Glomerular visceral epithelial cell (primary cell): ENCODE data around the gene ZBTB3.
"Not testable (repeated sequence)": the region's sequence is repeated elsewhere in the genome, so short reads cannot be mapped to it uniquely, and the experiment has no call there.

Source experiments
- DNase-seq: peaks from one replicate; pipeline ENCODE4 v3.0.0-alpha.2; 2016; ENCODE audit errors: extremely low spot score

ZBTB3 gene

DNA sequence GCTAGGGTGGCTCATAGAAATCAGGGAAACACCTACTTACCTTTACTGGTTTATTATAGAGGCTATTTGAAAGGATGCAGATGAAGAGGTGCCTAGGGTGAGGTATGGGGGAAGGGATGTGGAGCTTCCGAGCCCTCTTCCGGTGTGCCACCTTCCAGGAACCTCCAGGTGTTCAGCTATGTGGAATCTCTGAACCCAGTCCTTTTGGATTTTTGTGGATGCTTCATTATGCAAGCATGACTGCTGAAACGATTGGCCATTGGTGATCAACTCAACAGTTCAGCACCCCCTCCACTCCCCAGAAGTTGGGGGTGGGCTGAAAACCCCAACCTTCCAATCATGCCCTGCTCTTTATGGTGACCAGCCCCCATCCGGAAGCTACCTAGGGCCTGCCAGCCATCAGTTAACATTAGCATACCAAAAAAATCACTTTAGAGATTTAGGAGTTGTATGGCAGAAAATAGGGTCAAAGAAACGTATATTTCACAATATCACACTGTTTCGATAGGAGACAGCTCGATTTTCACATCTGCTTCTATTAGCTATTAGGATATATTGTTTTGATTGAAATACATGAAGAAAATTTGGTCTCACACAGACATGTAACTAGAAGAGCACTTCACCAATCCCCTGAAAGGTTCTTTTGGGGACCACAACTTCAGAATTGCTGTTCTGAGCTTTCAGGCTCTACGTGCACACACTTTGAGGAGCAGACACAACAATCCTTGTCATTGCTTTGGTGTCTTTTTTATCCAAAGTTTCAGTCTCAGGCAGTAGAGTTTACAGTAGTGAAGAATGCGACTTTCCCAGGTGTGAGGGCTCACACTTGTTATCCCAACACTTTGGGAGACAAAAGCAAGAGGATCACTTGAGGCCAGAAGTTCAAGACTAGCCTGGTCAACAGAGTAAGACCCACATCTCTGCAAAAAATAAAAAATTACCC, 4.2 kb upstream of the ZBTB3 start:
- DNase-seq: no peak

DNA sequence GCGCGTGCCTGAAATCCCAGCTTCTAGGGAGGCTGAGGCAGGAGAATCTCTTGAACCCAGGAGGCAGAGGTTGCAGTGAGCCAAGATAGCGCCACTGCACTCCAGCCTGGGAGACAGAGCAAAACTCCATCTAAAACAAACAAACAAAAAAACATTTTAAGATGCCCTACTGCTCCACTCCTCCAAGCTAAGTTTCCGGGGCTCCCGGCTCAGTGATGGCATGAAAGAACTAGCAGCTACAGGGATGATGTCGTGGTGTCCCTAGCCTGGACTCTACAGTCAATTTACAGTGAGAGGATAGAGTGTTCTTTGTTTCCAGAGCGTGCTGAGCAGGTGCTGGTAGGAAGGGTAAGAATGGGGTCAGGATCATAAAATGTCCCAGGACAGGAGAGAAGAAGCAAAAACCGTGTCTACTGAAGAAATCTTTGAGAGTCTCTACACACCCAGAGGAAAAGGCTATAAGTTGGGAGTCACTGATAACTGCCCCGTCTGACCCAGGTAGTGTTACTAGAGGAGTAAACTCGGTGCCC, 1.2 kb upstream of the ZBTB3 start:
- DNase-seq: no peak

DNA sequence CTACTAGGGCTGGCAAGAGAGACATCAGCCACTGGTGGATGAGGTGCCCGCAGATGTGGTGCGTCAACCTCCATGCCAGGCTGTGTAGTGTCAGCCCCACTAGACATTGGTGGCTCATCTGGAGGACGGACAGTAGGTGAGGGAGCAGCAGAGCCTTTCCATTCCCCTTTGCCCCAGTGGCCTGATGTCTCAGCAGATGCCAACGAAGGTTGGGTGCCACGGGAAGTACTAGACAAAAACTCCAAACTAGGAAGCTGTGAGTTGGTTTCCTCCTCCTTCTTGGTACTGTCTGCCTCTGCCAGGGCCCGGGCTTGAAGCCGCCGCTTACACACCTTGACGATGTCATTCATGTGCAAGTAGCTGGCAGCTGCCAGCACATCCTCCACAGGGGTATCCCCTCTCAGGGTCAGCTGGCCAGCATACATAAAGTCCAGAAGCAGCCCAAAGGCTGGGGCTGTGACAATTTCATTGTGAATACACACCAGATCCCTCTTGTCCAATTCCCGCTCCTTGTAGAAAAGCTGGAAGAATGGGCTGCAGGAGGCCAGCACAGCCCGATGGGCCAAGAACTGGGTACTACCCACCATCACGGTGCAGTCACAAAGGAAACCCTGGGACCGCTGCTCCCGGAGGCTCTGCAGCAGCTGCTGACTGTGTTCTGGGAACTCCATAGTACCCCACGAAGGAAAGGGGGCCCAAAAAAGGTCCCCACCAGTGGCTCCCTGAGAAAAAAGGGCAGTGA, 795 bp downstream of the ZBTB3 start:
- no peak for DNase-seq

DNA sequence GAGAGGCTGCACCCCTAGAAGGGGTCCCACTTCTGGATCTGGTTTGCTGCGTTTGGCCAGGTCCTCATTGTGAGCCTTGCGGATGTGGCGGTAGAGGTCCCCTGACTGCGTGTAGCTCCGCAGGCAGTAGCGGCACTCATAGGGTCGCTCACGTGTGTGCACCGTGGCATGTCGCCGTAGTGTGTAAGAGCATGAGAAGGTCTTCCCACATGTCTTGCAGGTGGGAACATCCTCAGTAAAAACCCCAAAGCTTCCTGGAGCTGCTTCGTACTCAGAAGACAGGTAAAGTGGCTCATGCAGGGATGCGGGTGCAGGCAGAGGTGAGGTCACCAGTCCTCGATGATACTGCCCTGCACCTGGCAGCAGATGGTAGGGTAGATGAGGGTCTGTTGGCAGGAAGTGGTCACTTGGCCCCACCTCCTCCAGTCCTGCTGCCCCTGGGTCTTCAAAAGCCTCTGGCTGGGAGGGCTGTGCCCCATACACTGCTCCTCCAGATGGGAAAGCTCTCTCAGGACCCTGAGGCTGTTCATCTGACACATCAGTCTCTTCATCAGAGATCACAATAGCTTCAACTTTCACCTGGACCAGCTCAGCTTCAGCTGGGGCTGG, 1.7 kb downstream of the ZBTB3 start:
- DNase-seq: no peak

DNA sequence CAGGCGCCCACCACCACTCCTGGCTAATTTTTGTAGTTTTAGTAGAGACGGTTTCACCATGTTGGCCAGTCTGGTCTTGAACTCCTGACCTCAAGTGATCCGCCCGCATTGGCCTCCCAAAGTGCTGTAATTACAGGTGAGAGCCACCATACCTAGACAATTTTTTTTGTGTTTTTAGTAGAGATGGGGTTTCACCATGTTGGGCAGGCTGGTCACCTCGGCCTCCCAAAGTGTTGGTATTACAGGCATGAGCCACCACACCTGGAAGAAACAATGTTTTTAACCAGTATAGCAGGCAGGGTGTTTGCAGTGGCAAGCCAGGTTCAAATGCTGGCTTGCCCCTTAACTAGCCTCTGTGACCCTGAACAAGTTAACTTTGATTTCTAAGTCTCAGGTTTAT, 4.0 kb downstream of the ZBTB3 start:
- DNase-seq: not testable (repeated sequence)

DNA sequence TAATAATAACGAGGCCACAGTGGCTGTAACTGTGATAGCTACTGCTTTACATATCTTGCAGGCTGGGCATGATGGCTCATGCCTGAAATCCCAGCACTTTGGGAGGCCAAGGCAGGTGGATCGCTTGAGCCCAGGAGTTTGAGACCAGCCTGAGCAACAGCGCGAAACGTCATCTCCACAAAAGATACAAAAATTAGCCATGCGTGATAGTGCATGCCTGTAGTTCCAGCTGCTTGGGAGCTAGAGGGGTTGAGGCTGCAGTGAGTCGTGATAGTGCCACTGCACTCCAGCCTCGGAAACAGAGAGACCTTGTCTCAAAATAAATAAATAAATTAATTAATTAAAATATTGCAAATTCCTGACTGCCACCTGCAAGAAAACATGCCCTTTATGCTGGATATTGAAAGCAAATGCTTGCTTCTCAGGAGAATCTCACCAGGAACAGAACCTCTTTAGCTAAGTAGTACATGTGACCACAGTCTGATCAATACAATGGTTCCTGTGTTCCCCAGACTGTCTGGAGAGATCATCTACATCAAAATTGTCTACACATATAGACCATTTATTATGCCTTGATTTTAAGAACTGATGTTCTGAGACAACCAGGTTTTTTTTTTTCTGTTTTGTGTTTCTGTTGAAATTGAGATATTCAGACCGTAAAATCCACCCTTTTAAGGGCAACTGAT, 6.3 kb downstream of the ZBTB3 start:
- no peak for DNase-seq

DNA sequence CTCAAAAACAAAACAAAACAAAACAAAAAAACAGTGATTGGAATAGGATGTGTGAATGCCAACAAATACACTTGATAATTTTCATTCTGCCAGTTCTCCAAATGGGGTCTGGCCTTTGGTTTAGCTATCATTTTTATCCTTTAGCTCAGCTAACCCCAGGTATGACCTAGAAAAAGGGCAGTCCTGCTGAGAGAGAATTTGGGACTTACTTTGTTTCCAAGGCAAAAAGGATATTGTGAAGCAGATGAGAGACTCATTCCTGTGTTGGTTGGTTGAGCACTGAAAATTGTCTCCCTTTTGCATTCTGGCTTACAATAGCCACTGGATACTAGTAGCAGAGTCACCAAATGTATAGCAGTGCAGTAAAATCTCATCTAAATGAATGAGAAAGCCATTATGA, 16.8 kb downstream of the ZBTB3 start:
- no peak for DNase-seq

DNA sequence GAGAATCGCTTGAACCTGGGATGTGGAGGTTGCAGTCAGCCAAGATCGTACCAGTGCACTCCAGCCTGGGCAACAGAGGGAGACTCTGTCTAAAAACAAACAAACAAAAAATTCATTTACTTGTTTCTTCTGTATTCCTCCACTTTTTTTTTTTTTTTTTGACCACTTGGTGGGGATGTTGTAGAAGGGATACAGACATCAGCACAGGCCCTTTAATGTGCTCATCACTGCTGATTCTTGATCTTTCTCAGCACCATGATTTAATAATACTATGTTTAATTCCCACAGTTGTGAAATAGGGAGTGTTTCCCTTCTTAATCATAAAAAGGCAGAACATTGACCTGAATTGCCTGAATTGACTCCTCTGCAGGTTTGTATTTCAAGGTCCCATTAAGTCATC, 21.1 kb downstream of the ZBTB3 start:
- DNase-seq: no peak

DNA sequence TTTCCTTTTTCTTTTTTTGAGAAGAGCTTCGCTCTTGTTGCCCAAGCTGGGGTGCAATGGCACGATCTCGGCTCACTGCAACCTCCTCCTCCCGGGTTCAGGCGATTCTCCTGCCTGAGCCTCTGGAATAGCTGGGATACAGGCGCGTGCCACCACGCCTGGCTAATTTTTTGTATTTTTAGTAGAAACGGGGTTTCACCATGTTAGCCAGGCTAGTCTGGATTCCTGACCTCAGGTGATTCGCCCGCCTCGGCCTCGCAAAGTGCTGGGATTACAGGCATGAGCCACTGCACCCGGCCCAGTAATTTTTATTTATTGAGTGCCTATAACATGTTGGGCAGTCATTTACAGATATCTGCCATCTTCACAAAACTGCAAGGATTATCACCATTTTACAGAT, 23.9 kb downstream of the ZBTB3 start:
- not testable (repeated sequence) for DNase-seq

DNA sequence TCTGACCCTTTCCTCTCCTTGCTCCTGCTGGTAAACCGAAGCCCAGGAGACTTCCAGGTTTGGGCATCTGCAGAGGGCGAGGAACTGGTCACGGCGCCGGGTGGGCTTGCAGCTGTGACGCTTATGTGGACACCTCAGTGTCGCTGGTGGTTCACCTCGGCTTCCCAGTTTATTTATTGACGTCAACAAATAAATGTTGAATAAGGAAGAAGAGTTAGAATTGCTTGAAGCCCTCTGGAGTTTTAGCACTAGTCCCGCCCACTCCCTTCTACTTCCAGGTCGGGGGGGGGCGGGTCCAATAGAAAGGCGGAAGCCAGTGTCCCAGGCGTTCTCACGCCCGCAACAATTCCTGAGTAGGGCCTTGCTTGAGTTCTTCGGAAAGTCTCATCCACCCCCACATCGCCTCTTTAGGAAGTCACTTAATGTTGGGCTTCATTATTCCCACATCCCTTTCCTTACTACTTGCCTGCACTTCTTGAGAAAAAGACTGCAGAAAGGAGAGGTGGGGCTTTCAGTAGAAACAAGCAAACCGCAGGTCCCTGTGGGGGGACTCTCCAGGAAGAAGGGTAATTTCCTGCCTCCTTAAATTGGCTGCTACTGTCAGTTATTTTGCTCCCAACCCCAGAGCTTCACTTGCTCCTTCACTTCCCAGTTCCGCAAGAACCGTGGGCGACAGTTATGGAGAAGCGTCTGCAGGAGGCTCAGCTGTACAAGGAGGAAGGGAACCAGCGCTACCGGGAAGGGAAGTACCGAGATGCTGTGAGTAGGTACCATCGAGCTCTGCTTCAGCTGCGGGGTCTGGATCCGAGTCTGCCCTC, 25.6 kb downstream of the ZBTB3 start, which contains the start of gene TTC9C:
TTC9C (plus strand) TSS at position 316 of the 818 bp plus-strand sequence; CDS start at position 679, 363 bp downstream.
- DNase-seq: peak; percentile 83

DNA sequence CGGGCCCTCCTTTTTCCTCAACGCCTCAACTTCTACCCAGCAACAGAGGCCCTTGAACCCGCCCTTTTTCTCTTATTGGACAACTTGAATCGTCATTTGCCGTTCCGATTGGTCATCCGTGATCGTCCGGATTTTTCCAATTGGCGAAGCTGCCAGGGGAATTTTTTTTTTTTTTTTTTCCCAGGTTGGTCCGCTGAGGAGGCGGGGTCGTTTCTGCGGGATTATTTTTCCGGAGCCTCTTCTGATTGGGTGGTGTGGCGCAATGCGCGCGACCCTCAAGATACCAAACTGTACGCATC, 26.1 kb downstream of the ZBTB3 start:
- peak; percentile 97 for DNase-seq

DNA sequence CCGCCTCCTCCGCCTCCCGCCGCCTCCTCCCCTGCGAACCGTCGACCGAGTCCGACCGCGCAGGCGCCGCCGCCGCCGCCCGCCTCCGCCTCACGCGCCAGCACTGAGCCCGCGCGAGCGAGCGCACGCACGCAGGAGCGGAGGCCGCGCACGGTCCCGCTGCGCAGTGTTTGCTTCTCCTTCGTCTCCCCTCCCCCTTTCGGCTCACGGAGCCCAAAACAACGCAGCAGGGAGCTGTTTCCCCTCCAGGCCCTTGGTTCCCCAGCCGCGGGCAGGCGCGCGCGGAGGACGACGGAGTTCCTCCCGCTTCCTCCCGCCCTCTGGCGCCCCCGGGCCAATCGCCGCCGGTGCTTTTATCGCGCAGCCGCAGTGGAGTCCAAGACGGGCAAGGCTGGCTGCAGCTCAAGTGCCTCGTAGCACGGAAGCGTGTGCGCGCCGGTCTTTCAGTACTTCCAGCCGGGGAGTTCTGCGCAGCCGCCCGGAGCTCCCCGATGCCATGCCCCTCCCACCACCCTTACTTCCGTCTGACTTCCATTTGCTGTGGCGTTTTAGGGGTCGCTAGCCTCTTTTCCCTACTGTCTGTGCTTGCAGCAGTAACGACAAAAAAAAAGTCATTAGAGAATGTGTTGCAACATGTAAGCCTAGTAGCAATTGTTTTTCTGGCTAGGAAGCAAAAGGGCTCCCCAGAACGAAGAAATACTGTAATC, 26.6 kb downstream of the ZBTB3 start, which contains the start of gene HNRNPUL2:
HNRNPUL2 (minus strand) TSS at position 293 of the 707 bp plus-strand sequence. CDS start 301 bp downstream, outside the sequence.
- peak; percentile 99 for DNase-seq

DNA sequence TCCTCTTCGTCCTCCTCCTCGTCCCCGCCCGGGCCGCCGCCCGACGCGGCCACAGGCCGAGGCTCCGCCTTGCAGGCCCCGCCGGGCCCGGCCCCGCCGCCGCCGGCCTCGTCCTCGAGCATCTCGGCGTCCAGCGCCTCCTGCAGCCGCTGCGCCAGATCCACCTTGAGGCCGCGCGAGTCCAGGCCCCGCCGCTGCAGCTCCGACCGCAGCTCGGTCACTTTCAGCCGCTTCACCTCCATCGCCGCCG, 27.1 kb downstream of the ZBTB3 start:
- DNase-seq: no peak

DNA sequence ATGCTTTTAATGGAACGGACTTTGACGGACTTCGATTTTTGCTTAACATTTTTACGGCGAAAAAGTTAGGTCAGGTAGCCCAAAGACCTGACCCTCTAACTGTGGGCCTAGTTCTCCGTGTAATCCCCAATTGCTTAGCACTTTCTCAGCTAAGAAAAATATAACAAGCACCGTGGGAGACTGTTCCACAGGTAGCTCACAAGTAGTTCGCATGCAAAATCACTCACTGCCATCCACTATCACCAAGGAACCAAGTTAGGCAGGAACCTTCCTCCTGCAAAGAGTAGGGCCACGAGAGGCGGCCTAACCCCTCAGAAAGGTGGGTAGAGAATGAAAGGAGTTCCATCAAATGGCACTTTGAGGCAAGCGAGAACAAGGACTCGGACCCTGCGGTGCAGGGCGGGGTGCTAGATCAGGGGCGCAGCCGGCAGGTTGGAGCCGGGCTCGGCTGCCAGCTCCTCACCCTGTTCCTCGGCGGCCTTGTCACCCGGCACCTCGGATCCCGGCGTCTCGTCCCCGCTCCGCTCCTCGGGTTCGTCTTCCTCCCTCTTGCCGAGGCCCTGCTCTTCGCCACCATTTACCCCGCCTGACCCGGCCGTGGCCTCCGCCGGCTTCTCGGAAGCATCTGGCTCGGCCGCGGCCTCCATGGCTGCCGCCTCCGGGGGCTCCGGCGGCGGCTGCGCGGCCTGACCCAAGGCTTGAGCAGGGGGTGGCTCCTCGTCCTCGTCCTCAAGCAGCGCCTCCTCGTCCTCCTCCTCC, 27.6 kb downstream of the ZBTB3 start:
- DNase-seq: no peak

DNA sequence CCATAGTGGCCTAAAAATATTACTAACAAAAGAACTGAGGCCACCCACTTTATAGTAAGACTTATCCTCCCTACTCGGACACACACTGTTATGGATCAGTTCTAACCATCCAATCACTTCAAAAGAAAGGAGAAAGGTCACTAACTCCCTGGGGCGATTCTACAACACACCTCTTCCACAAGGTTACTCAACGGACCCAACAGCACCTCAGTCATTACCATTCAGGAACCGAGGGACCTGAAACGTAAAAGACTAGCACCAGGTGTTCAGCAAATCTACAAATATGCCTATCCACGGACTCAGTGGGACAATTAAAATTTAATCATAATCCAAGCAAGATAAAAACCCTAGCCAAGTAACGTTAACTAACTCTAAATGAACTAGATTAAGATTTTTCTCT, 28.3 kb downstream of the ZBTB3 start:
- no peak for DNase-seq

DNA sequence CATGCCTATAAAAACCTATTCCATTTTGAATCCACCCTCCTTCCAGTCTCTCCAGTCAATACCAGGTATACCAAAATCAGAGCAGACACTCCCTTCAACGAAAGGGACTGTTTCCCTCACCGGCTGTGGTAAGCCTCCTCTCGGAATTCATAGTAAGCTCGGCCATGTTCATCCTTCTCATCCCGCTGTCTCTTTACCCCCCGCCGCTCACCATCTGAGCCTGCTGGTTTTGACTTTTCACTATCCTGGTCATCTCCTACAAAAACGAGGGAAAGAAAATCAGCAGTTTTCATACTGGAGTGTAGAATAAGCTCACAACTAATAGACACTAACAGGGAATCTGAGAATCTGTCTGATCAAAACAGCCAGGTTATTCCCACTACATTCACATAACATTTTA, 29.8 kb downstream of the ZBTB3 start:
- DNase-seq: no peak

DNA sequence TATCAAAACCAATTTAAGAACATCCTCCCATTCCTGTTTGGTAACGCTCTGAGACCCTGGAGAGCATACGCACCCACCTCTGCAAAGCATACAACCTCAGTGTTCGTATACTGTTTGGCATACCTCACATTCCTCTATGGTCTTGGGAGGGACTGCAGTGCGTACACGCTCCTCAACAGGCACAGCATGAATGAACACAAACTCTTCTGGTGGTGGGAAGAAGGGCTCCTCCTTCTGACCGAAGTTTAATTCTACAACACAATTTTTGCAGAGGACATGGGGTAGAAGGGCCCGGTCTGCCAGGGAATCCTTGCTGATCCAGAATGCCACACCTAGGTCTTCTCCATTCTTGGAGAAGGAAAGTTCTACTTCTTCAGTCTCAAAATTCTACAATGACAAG, 32.0 kb downstream of the ZBTB3 start:
- no peak for DNase-seq

DNA sequence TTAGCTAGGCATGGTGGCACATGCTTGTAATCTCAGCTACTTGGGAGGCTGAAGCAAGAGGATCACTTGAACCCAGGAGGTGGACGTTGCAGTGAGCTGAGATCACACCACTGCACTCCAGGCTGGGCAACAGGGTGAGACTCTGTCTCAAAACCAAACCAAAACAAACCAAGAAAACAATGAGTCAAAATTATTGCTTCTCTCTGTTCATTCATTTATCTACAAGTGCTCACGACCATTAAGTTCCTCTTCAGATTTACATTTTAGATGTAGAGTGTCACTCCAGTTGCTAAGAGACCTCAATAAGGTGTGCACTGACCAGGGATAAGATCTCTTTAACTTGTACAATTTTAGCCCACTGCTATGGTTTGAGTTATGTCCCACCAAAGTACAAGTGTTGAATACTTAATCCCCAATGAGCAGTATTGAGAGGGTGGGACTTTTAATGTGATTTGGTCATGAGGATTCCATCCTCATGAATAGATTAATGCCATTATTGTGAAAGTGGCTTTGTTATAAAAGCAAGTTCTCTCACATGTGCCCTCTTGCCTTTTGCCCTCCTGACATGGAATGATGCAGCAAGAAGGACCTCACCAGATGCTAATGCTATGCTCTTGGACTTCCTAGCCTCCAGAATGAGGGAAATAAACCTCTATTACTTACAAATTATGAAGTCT, 34.5 kb downstream of the ZBTB3 start:
- DNase-seq: no peak

DNA sequence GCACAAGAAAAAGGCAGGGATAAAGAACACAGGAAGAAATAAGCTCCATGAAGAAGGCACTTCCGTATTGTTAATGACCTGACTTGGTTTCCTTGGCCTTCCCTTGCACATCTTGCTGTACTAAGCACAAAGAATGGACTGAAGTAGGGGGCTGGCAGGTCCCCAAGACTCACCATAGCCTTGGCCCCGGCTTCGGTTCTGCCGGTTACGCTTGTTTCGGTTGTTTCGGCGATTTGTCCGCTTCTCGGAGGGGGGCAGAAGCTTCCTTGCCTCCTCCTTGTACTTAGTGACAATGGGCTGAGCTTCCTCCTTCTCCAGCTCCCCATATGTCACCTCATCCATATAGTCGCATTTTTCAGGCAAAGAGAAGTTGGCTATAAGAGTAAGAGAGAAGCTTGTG, 37.1 kb downstream of the ZBTB3 start:
- DNase-seq: no peak
